ENCODE data around the gene ZMIZ1. TPM values are rescaled to one million over a fixed set of nuclear protein-coding genes. Genes with fewer than 3 reads are reported as not detected.

Gene ZMIZ1
- total RNA-seq, 4 donors from 2014 or later, result 22.7 to 37.5 (median 31.7) TPM

GRCh38 chr10:79321494-79321882 lies 252.7 kb downstream of the ZMIZ1 start:
- Histone ChIP-seq H3K4me3 (no peak overlapping the region), H3K4me1 (peaks cover 0 to 5% of the 10 kb centered on the region in 2 donors), H3K36me3 (no peaks in the 10 kb centered on the region), H3K27me3 (no peaks in the 10 kb centered on the region), H3K9me3 (no peaks in the 10 kb centered on the region), H3K27ac (peak overlapping the region in 1 of 4 donors; percentile 65)
- TF ChIP-seq CTCF (IDR thresholded peaks at IDR 0.05 in 4 of 5, conservative IDR thresholded peaks at IDR 0.05 in 1 of 5), result no peak
- no peak for TF ChIP-seq POLR2A (IDR thresholded peaks at IDR 0.05)
- ATAC-seq (no peak), DNase-seq (no peak)
- intact Hi-C loops (cut with DNase I; ENCODE audit: low total_unique reads), result no loop called here
- in situ Hi-C loops (cut with MboI; ENCODE audit: low sequenced_read_pairs in 4 of 4), result no loop called here

- H3K4me3 ChIP-seq, result no peak overlapping the region
- H3K36me3 ChIP-seq, result no peaks in the 10 kb centered on the region
- in situ Hi-C loops (cut with MboI; ENCODE audit: low sequenced_read_pairs in 4 of 4) (no loop called here), intact Hi-C loops (cut with DNase I; ENCODE audit: low total_unique reads) (no loop called here)
- DNase-seq (no peak), ATAC-seq (no peak)
- H3K4me1 ChIP-seq, result peaks cover 0 to 5% of the 10 kb centered on the region in 2 donors
- no peak overlapping the region for H3K27ac ChIP-seq
- no peaks in the 10 kb centered on the region for H3K9me3 ChIP-seq
- H3K27me3 ChIP-seq, result no peaks in the 10 kb centered on the region
- TF ChIP-seq POLR2A (IDR thresholded peaks at IDR 0.05) (no peak), CTCF (IDR thresholded peaks at IDR 0.05 in 4 of 5, conservative IDR thresholded peaks at IDR 0.05 in 1 of 5) (no peak)
These were observed 253.2 kb downstream of the ZMIZ1 start for GRCh38 chr10:79321951-79322350.

GRCh38 chr10:79322616-79323543 lies 254.1 kb downstream of the ZMIZ1 start:
- Histone ChIP-seq H3K36me3 (no peaks in the 10 kb centered on the region), H3K4me3 (no peak overlapping the region), H3K27ac (no peak overlapping the region), H3K9me3 (no peaks in the 10 kb centered on the region), H3K4me1 (peaks cover 0 to 1% of the 10 kb centered on the region in 2 donors), H3K27me3 (no peaks in the 10 kb centered on the region)
- ATAC-seq, result no peak
- DNase-seq, result peak in 1 of 2 donors; percentile 55
- intact Hi-C loops (cut with DNase I; ENCODE audit: low total_unique reads) (no loop called here), in situ Hi-C loops (cut with MboI; ENCODE audit: low sequenced_read_pairs in 4 of 4) (no loop called here)
- TF ChIP-seq POLR2A (IDR thresholded peaks at IDR 0.05) (no peak), CTCF (IDR thresholded peaks at IDR 0.05 in 4 of 5, conservative IDR thresholded peaks at IDR 0.05 in 1 of 5) (no peak)

- ATAC-seq (no peak), DNase-seq (no peak)
- Histone ChIP-seq H3K4me3 (no peak overlapping the region), H3K9me3 (no peaks in the 10 kb centered on the region), H3K36me3 (no peaks in the 10 kb centered on the region), H3K4me1 (no peaks in the 10 kb centered on the region), H3K27me3 (no peaks in the 10 kb centered on the region), H3K27ac (no peak overlapping the region)
- intact Hi-C loops (cut with DNase I; ENCODE audit: low total_unique reads) (no loop called here), in situ Hi-C loops (cut with MboI; ENCODE audit: low sequenced_read_pairs in 4 of 4) (no loop called here)
- no peak for TF ChIP-seq CTCF (IDR thresholded peaks at IDR 0.05 in 4 of 5, conservative IDR thresholded peaks at IDR 0.05 in 1 of 5)
- TF ChIP-seq POLR2A (IDR thresholded peaks at IDR 0.05), result no peak
These were observed 254.8 kb downstream of the ZMIZ1 start for GRCh38 chr10:79323602-79324001.

Data from gastrocnemius medialis (tissue), 4 donors.